ENCODE results near the gene SOCS3. TPM values are rescaled to one million over a fixed set of nuclear protein-coding genes. Genes with fewer than 3 reads are reported as not detected.
A peak's percentile ranks its signal among the peaks of the same experiment; 100 is the strongest.

Gene SOCS3
- total and polyA plus RNA-seq, 2 donors (not counting 1 experiment from before 2014, with no cell fraction given) = 52.6 to 185 TPM

DNA sequence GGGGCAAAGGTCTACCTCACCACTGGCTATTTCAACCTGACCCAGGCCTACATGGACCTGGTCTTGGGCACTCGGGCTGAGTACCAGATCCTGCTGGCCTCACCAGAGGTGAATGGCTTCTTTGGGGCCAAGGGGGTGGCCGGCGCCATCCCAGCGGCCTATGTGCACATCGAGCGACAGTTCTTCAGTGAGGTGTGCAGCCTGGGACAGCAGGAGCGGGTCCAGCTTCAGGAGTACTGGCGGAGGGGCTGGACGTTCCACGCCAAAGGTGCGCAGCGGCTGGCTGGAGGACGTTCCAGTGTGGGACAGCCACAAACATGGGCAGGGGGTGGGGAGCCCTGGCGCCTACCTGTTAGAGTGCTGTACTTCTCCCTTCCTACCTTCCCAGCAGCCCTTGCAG lies 43.9 kb upstream of the SOCS3 start:
- Histone ChIP-seq H3K4me3 (replicated peaks in 1 of 4; ENCODE audit: control extremely low read depth in 1 of 4, insufficient read depth in 1 of 4, low read depth in 3 of 4, low read length in 4 of 4) (no peak overlapping the region), H3K9ac (ENCODE audit: insufficient read depth, low read length) (no peak overlapping the region), H3K27ac (ENCODE audit: insufficient read depth, low read length) (no peak overlapping the region), H3K79me2 (ENCODE audit: control insufficient read depth, insufficient read depth, low read length) (peaks cover 33% of the 10 kb centered on the region), H2AFZ (ENCODE audit: low read length) (no peak overlapping the region), H3K4me2 (ENCODE audit: extremely low read depth, insufficient read depth, low read length) (no peak overlapping the region), H3K4me1 (ENCODE audit: control insufficient read depth, extremely low read depth, insufficient read depth, low read length) (no peaks in the 10 kb centered on the region), H3K36me3 (ENCODE audit: control insufficient read depth, insufficient read depth, low read length) (peaks cover 31% of the 10 kb centered on the region), H3K9me3 (ENCODE audit: control insufficient read depth, insufficient read depth, low read depth, low read length) (no peaks in the 10 kb centered on the region), H3K27me3 (ENCODE audit: control insufficient read depth, insufficient read depth, low read length) (no peaks in the 10 kb centered on the region), H4K20me1 (ENCODE audit: control insufficient read depth, extremely low read depth, insufficient read depth, low read length) (no peaks in the 10 kb centered on the region)
- TF ChIP-seq, protein P1, sequence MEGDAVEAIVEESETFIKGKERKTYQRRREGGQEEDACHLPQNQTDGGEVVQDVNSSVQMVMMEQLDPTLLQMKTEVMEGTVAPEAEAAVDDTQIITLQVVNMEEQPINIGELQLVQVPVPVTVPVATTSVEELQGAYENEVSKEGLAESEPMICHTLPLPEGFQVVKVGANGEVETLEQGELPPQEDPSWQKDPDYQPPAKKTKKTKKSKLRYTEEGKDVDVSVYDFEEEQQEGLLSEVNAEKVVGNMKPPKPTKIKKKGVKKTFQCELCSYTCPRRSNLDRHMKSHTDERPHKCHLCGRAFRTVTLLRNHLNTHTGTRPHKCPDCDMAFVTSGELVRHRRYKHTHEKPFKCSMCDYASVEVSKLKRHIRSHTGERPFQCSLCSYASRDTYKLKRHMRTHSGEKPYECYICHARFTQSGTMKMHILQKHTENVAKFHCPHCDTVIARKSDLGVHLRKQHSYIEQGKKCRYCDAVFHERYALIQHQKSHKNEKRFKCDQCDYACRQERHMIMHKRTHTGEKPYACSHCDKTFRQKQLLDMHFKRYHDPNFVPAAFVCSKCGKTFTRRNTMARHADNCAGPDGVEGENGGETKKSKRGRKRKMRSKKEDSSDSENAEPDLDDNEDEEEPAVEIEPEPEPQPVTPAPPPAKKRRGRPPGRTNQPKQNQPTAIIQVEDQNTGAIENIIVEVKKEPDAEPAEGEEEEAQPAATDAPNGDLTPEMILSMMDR (conservative IDR thresholded peaks at IDR 0.05 in 1 of 2, IDR thresholded peaks at IDR 0.05 in 1 of 2; ENCODE audit: low read depth in 1 of 2, low read length in 2 of 2) = no peak
- TF ChIP-seq EZH2 (IDR thresholded peaks at IDR 0.05; ENCODE audit: low read length, missing control alignments) = no peak
- DNase-seq (ENCODE audit: low read depth in 2 of 2) = no peak

DNA sequence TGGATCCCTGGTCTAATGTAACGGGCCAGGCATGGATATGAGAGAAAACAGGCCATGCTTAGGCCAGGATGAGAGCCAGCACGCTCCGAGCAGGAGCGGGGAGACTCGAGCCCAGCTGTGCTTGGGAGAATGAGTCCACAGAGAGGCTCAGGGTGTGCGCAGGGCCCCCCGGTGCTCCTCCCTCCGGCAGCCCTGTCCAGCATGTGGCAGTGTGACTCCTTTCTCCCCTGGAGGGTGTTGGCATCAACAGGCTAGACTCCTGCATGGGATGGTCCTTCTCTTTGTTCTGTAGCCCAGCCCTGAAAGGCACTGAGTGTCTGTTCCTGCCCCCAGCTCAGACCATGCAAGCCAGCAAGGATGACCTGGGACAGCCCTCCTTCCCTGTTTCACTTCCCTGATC lies 42.0 kb upstream of the SOCS3 start:
- H4K20me1 ChIP-seq (ENCODE audit: control insufficient read depth, extremely low read depth, insufficient read depth, low read length) = no peaks in the 10 kb centered on the region
- H3K9ac ChIP-seq (ENCODE audit: insufficient read depth, low read length) = no peak overlapping the region
- H3K27ac ChIP-seq (ENCODE audit: insufficient read depth, low read length) = no peak overlapping the region
- no peaks in the 10 kb centered on the region for H3K9me3 ChIP-seq (ENCODE audit: control insufficient read depth, insufficient read depth, low read depth, low read length)
- H2AFZ ChIP-seq (ENCODE audit: low read length) = no peak overlapping the region
- peaks cover 24% of the 10 kb centered on the region for H3K79me2 ChIP-seq (ENCODE audit: control insufficient read depth, insufficient read depth, low read length)
- peaks cover 8% of the 10 kb centered on the region for H3K4me1 ChIP-seq (ENCODE audit: control insufficient read depth, extremely low read depth, insufficient read depth, low read length)
- peaks cover 34% of the 10 kb centered on the region for H3K36me3 ChIP-seq (ENCODE audit: control insufficient read depth, insufficient read depth, low read length)
- no peaks in the 10 kb centered on the region for H3K27me3 ChIP-seq (ENCODE audit: control insufficient read depth, insufficient read depth, low read length)
- TF ChIP-seq EZH2 (IDR thresholded peaks at IDR 0.05; ENCODE audit: low read length, missing control alignments) = no peak
- TF ChIP-seq, protein P1 (conservative IDR thresholded peaks at IDR 0.05 in 1 of 2, IDR thresholded peaks at IDR 0.05 in 1 of 2; ENCODE audit: low read depth in 1 of 2, low read length in 2 of 2) = no peak
- H3K4me2 ChIP-seq (ENCODE audit: extremely low read depth, insufficient read depth, low read length) = no peak overlapping the region
- no peak for DNase-seq (ENCODE audit: low read depth in 2 of 2)
- H3K4me3 ChIP-seq (replicated peaks in 1 of 4; ENCODE audit: control extremely low read depth in 1 of 4, insufficient read depth in 1 of 4, low read depth in 3 of 4, low read length in 4 of 4) = no peak overlapping the region

DNA sequence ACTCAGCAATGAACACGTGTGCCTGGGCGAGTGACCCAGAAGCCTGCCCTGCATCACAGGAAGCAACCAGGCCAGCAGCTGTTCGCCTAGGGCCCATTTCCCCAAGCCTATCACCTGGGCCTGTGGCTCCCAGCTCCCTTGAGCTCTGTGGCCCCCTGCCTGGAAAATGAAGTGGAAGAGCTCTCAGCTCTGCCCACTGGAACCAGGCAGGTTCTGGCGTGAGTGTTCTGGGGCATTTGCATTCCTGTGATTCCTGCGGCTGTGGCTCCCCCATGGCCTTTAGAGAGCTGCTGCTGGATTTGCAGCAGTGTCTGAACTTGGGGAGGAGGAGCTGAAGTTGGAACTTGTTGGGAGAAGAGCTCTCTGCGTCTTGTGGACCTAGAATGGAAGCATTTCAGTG lies 41.4 kb upstream of the SOCS3 start:
- Histone ChIP-seq H3K4me2 (ENCODE audit: extremely low read depth, insufficient read depth, low read length) (no peak overlapping the region), H3K79me2 (ENCODE audit: control insufficient read depth, insufficient read depth, low read length) (peaks cover 24% of the 10 kb centered on the region), H3K27ac (ENCODE audit: insufficient read depth, low read length) (no peak overlapping the region), H2AFZ (ENCODE audit: low read length) (no peak overlapping the region), H3K4me1 (ENCODE audit: control insufficient read depth, extremely low read depth, insufficient read depth, low read length) (peaks cover 10% of the 10 kb centered on the region), H3K9me3 (ENCODE audit: control insufficient read depth, insufficient read depth, low read depth, low read length) (no peaks in the 10 kb centered on the region), H3K36me3 (ENCODE audit: control insufficient read depth, insufficient read depth, low read length) (peaks cover 38% of the 10 kb centered on the region), H3K27me3 (ENCODE audit: control insufficient read depth, insufficient read depth, low read length) (no peaks in the 10 kb centered on the region), H3K4me3 (replicated peaks in 1 of 4; ENCODE audit: control extremely low read depth in 1 of 4, insufficient read depth in 1 of 4, low read depth in 3 of 4, low read length in 4 of 4) (no peak overlapping the region), H4K20me1 (ENCODE audit: control insufficient read depth, extremely low read depth, insufficient read depth, low read length) (no peaks in the 10 kb centered on the region), H3K9ac (ENCODE audit: insufficient read depth, low read length) (no peak overlapping the region)
- DNase-seq (ENCODE audit: low read depth in 2 of 2) = peak in 1 of 2 donors; percentile 72
- TF ChIP-seq EZH2 (IDR thresholded peaks at IDR 0.05; ENCODE audit: low read length, missing control alignments) = no peak
- TF ChIP-seq, protein P1 (conservative IDR thresholded peaks at IDR 0.05 in 1 of 2, IDR thresholded peaks at IDR 0.05 in 1 of 2; ENCODE audit: low read depth in 1 of 2, low read length in 2 of 2) = no peak

All from fibroblast of lung (primary cell).